ENCODE results near the gene TMF1.

- TF ChIP-seq CTCF (IDR thresholded peaks at IDR 0.05; ENCODE audit: low read depth, low read length, poor library complexity, severe bottlenecking), result peak; percentile 40
- no peak for TF ChIP-seq EZH2phosphoT487 (IDR thresholded peaks at IDR 0.05; ENCODE audit: borderline replicate concordance, low read length)
Measured at GRCh38 chr3:69020424-69020823, 31.7 kb downstream of the TMF1 start.
